SW480 (cell line): ENCODE measurements around the gene TC2N.
"Not testable (repeated sequence)": the region's sequence is repeated elsewhere in the genome, so short reads cannot be mapped to it uniquely, and the experiment has no call there.

Experiments
- DNase-seq: peaks from one replicate; pipeline ENCODE4 v3.0.0-alpha.2; 2016; ENCODE audit warnings: low spot score

Gene TC2N

GRCh38 chr14:91867316-91867988 is at the start of gene TC2N:
Gene TC2N, minus strand, starts transcription at chr14:91867536. Its CDS starts 53,767 bp downstream, at chr14:91813769.
- DNase-seq, result no peak

GRCh38 chr14:91912035-91912434 is 44.7 kb upstream of the TC2N start:
- peak; percentile 12 for DNase-seq

GRCh38 chr14:91911474-91912032 is 44.2 kb upstream of the TC2N start:
- DNase-seq, result peak; percentile 70

GRCh38 chr14:91910196-91910595 is 42.9 kb upstream of the TC2N start:
- DNase-seq, result no peak

- no peak for DNase-seq
Measured at GRCh38 chr14:91906374-91906773, 39.0 kb upstream of the TC2N start.

- DNase-seq, result no peak
Measured at GRCh38 chr14:91904956-91905645, 37.8 kb upstream of the TC2N start.

- DNase-seq, result no peak
Measured at GRCh38 chr14:91904483-91904882, 37.1 kb upstream of the TC2N start.

- DNase-seq, result no peak
Measured at GRCh38 chr14:91903070-91903469, 35.7 kb upstream of the TC2N start.

- no peak for DNase-seq
Measured at GRCh38 chr14:91902336-91902735, 35.0 kb upstream of the TC2N start.

- no peak for DNase-seq
Measured at GRCh38 chr14:91901449-91902226, 34.3 kb upstream of the TC2N start.

- no peak for DNase-seq
Measured at GRCh38 chr14:91899806-91900205, 32.5 kb upstream of the TC2N start.

- DNase-seq, result peak; percentile 44
Measured at GRCh38 chr14:91899213-91899612, 31.9 kb upstream of the TC2N start.

GRCh38 chr14:91898372-91898771 is 31.0 kb upstream of the TC2N start:
- no peak for DNase-seq

GRCh38 chr14:91897716-91898115 is 30.4 kb upstream of the TC2N start:
- DNase-seq, result not testable (repeated sequence)

- no peak for DNase-seq
Measured at GRCh38 chr14:91897106-91897701, 29.9 kb upstream of the TC2N start.

- no peak for DNase-seq
Measured at GRCh38 chr14:91896419-91896818, 29.1 kb upstream of the TC2N start.

- no peak for DNase-seq
Measured at GRCh38 chr14:91893669-91894068, 26.3 kb upstream of the TC2N start.

GRCh38 chr14:91893007-91893406 is 25.7 kb upstream of the TC2N start:
- peak; percentile 29 for DNase-seq

GRCh38 chr14:91891721-91892220 is 24.4 kb upstream of the TC2N start:
- no peak for DNase-seq

- no peak for DNase-seq
Measured at GRCh38 chr14:91891101-91891500, 23.8 kb upstream of the TC2N start.

- DNase-seq, result no peak
Measured at GRCh38 chr14:91890291-91890749, 23.0 kb upstream of the TC2N start.
